ENCODE measurements around the gene SP110.

SP110 gene

GRCh38 chr2:230246206-230246605, 26.4 kb upstream of the SP110 start:
- TF ChIP-seq CTCF (IDR thresholded peaks at IDR 0.05; ENCODE audit: low read depth, low read length) (no peak), MYC (IDR thresholded peaks at IDR 0.05; ENCODE audit: low read depth, low read length) (no peak), POLR2A (IDR thresholded peaks at IDR 0.05; ENCODE audit: extremely low read depth, insufficient read length) (no peak), MAX (IDR thresholded peaks at IDR 0.05; ENCODE audit: low read depth, low read length) (no peak)
- no peak overlapping the region for H3K4me3 ChIP-seq (ENCODE audit: low read depth, low read length)
- no peak for DNase-seq (ENCODE audit: low read depth)

DNA sequence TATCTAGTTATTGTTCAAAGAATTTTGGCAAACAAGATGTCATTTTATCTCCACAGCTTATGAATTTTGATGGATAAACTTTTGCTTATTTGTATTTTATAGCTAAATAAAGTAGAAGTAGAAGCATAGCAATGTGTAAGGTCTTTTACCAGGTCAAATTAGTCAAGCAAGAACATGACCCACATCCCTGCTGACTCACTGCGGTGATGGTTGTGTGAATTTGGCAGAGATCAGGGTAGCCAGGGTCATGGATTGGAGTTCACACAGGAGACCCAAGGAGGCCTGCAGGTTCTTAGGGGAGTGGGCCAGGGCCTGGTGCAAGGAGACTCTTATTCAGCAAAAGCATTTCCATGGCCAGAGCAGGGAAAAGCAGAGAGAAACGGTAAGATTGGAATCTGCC, 24.4 kb upstream of the SP110 start:
- TF ChIP-seq MYC (IDR thresholded peaks at IDR 0.05; ENCODE audit: low read depth, low read length): no peak
- TF ChIP-seq CTCF (IDR thresholded peaks at IDR 0.05; ENCODE audit: low read depth, low read length): no peak
- no peak for TF ChIP-seq MAX (IDR thresholded peaks at IDR 0.05; ENCODE audit: low read depth, low read length)
- no peak for TF ChIP-seq POLR2A (IDR thresholded peaks at IDR 0.05; ENCODE audit: extremely low read depth, insufficient read length)
- H3K4me3 ChIP-seq (ENCODE audit: low read depth, low read length): no peak overlapping the region
- no peak for DNase-seq (ENCODE audit: low read depth)

GRCh38 chr2:230234845-230235244, 15.1 kb upstream of the SP110 start:
- H3K4me3 ChIP-seq (ENCODE audit: low read depth, low read length): no peak overlapping the region
- TF ChIP-seq MAX (IDR thresholded peaks at IDR 0.05; ENCODE audit: low read depth, low read length) (no peak), MYC (IDR thresholded peaks at IDR 0.05; ENCODE audit: low read depth, low read length) (no peak), CTCF (IDR thresholded peaks at IDR 0.05; ENCODE audit: low read depth, low read length) (no peak), POLR2A (IDR thresholded peaks at IDR 0.05; ENCODE audit: extremely low read depth, insufficient read length) (no peak)
- DNase-seq (ENCODE audit: low read depth): no peak

DNA sequence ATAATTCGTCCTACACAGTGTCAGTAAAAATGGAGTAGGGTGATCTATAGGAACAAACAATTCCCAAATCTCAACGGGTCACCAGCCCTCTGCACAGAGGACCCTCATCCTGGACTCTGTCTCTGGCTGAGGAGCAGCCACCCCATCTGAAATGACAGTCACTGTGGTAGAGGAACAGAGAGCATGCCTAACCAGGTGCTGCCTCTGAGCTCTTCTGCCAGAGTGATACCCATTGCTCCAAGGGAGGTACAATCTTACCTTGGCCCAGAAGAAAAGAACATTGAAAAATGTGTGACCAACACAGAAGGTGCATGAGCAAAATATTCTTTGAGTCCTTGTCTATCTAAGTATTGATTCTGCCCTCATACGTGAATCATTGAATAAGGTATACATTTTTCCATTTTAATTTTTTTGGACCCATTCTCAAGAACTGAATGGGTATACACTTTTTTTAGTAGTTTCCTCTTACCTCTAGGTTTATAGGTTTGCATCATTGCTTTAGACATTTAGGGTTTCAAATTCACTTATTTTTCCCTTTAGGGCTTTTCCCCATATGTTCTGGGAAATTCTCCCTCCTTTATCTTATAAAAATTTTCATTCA, 14.4 kb upstream of the SP110 start:
- H3K4me3 ChIP-seq (ENCODE audit: low read depth, low read length): no peak overlapping the region
- TF ChIP-seq MAX (IDR thresholded peaks at IDR 0.05; ENCODE audit: low read depth, low read length) (no peak), POLR2A (IDR thresholded peaks at IDR 0.05; ENCODE audit: extremely low read depth, insufficient read length) (no peak), CTCF (IDR thresholded peaks at IDR 0.05; ENCODE audit: low read depth, low read length) (no peak), MYC (IDR thresholded peaks at IDR 0.05; ENCODE audit: low read depth, low read length) (no peak)
- DNase-seq (ENCODE audit: low read depth): no peak

DNA sequence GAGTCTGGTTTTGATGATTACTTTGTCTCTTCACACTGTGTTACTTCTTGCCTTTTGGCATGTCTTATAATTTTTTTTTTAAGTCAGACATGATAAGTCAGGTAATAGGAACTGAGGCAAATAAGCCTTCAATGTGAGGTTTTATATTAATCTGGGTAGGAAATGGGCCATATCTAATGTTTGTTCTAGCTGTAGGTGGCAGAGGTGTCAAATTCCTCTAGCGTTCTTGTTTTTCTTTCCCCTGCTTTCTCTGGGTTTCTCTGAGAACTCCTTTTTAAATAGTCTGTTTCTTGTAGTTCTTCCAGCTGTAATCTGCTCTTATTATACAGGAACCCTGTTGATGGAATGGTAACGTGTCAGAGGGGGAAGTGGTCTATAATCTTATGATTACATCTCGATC, 11.5 kb upstream of the SP110 start:
- DNase-seq (ENCODE audit: low read depth): no peak
- H3K4me3 ChIP-seq (ENCODE audit: low read depth, low read length): no peak overlapping the region
- TF ChIP-seq POLR2A (IDR thresholded peaks at IDR 0.05; ENCODE audit: extremely low read depth, insufficient read length) (no peak), CTCF (IDR thresholded peaks at IDR 0.05; ENCODE audit: low read depth, low read length) (no peak), MAX (IDR thresholded peaks at IDR 0.05; ENCODE audit: low read depth, low read length) (no peak), MYC (IDR thresholded peaks at IDR 0.05; ENCODE audit: low read depth, low read length) (no peak)
